GM10847 (cell line): ENCODE results near the gene TWF2.
A peak's percentile ranks its signal among the peaks of the same experiment; 100 is the strongest.

Experiments
- POLR2A ChIP-seq: IDR thresholded peaks from 2 replicates; pipeline ENCODE4 v1.6.1; 2011; ENCODE audit not compliant: insufficient read length; ENCODE audit errors: extremely low read depth

The TWF2 gene

GRCh38 chr3:52208556-52208955 lies 30.4 kb downstream of the TWF2 start:
- no peak for TF ChIP-seq POLR2A

- no peak for TF ChIP-seq POLR2A
These were observed 33.1 kb downstream of the TWF2 start for GRCh38 chr3:52205727-52206372.

GRCh38 chr3:52204337-52205073 lies 34.5 kb downstream of the TWF2 start:
- TF ChIP-seq POLR2A, result no peak

- TF ChIP-seq POLR2A, result no peak
These were observed 35.3 kb downstream of the TWF2 start for GRCh38 chr3:52203701-52204100.

GRCh38 chr3:52202384-52203077 lies 36.4 kb downstream of the TWF2 start:
- no peak for TF ChIP-seq POLR2A

- no peak for TF ChIP-seq POLR2A
These were observed 37.8 kb downstream of the TWF2 start for GRCh38 chr3:52200981-52201679.

- TF ChIP-seq POLR2A, result no peak
These were observed 40.0 kb downstream of the TWF2 start for GRCh38 chr3:52198643-52199608.

GRCh38 chr3:52197842-52198625 lies 40.9 kb downstream of the TWF2 start, which contains the start of gene ALAS1:
Gene ALAS1, plus strand, starts transcription at chr3:52198160. Its CDS starts 1,082 bp downstream, at chr3:52199242.
- peak; percentile 90 for TF ChIP-seq POLR2A

- TF ChIP-seq POLR2A, result no peak
These were observed 41.5 kb downstream of the TWF2 start for GRCh38 chr3:52197499-52197841.

GRCh38 chr3:52196977-52197376 lies 42.0 kb downstream of the TWF2 start:
- no peak for TF ChIP-seq POLR2A

GRCh38 chr3:52195823-52196331 lies 43.1 kb downstream of the TWF2 start:
- TF ChIP-seq POLR2A, result no peak

- TF ChIP-seq POLR2A, result no peak
These were observed 43.7 kb downstream of the TWF2 start for GRCh38 chr3:52195291-52195597.

GRCh38 chr3:52194485-52195290 lies 44.3 kb downstream of the TWF2 start:
- TF ChIP-seq POLR2A, result no peak
